GM12891 (cell line): Measurements from ENCODE around the gene HECTD2.

Experiments used
- PAX5 ChIP-seq: IDR thresholded peaks from 2 replicates; pipeline ENCODE4 v1.6.1; 2011; ENCODE audit warnings: low read length, moderate library complexity, mild to moderate bottlenecking; ENCODE audit not compliant: insufficient read depth, severe bottlenecking
- POLR2A ChIP-seq: IDR thresholded peaks from 2 replicates; pipeline ENCODE4 v1.6.1; 2011; ENCODE audit warnings: low read depth, low read length, control low read depth
- POLR2AphosphoS5 ChIP-seq: IDR thresholded peaks from 2 replicates; pipeline ENCODE4 v1.6.1; 2011; ENCODE audit warnings: low read depth, low read length, control low read depth
- SPI1 ChIP-seq: IDR thresholded peaks from 2 replicates; pipeline ENCODE4 v1.6.1; 2011; ENCODE audit warnings: low read depth, low read length, control low read depth
- TAF1 ChIP-seq: IDR thresholded peaks from 2 replicates; pipeline ENCODE4 v1.6.1; 2011; ENCODE audit warnings: low read depth, low read length, control low read depth

DNA sequence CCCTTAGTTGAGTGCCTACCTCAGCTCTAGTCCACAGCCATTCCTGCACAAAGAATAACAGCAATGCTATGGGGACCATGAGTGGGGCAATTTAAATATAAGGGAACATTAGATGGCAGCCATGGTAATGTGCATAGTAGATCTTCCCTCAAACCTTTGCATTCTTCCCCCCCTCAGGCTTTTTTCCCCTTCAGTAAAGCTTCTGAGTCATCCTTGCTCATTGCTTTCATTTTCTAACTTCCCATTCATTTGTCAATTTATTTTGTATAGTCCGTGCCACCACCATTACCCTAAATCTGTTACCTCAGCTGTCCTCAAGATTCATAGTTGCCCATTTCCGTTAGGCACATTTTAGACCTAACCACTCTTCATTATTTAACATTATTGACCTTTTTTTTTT, 10.7 kb downstream of the HECTD2 start:
- TF ChIP-seq POLR2AphosphoS5 (no peak), POLR2A (no peak), TAF1 (no peak), PAX5 (no peak), SPI1 (no peak)
